K562 (cell line): Measurements from ENCODE around the gene RUNX1. TPM values are rescaled to one million over a fixed set of nuclear protein-coding genes. Genes with fewer than 3 reads are reported as not detected.

ENCODE experiments used
- ARNT ChIP-seq, 2 experiments: fragments of 450-650 bp; IDR thresholded peaks; 2 replicates each; pipeline ENCODE4 v1.6.1; 2016; ENCODE audit warnings: mild to moderate bottlenecking in 1 of 2
- EGR1 ChIP-seq: fragments of 450-650 bp; conservative IDR thresholded peaks from 2 replicates; pipeline ENCODE4 v1.6.1; 2017; ENCODE audit warnings: mild to moderate bottlenecking
- ELF2 ChIP-seq: fragments of 250-450 bp; sonication (Bioruptor Pico); IDR thresholded peaks from 2 replicates; pipeline ENCODE4 v1.5.0; 2021; ENCODE audit warnings: mild to moderate bottlenecking
- ERF ChIP-seq: fragments of 450-650 bp; formaldehyde crosslinking; IDR thresholded peaks from 2 replicates; pipeline ENCODE4 v1.4.0; 2020; ENCODE audit warnings: mild to moderate bottlenecking, mixed read lengths
- GATA2 ChIP-seq: sonication (generic); formaldehyde crosslinking; IDR thresholded peaks from 2 replicates; pipeline ENCODE4 v1.4.0; 2020; ENCODE audit warnings: mild to moderate bottlenecking, missing genetic modification reagents
- HNRNPUL1 ChIP-seq: fragments of 200-400 bp; formaldehyde crosslinking; IDR thresholded peaks from 2 replicates; pipeline ENCODE4 v1.6.1; 2017; ENCODE audit warnings: low read length
- MTA2 ChIP-seq: fragments of 450-650 bp; IDR thresholded peaks from 2 replicates; pipeline ENCODE4 v1.6.1; 2016; ENCODE audit warnings: low read depth
- MTA3 ChIP-seq: fragments of 450-650 bp; formaldehyde crosslinking; IDR thresholded peaks from 2 replicates; pipeline ENCODE4 v1.6.1; 2017; ENCODE audit warnings: mild to moderate bottlenecking, borderline replicate concordance
- NFE2L1 ChIP-seq: fragments of 450-650 bp; IDR thresholded peaks from 2 replicates; pipeline ENCODE4 v1.6.1; 2016; ENCODE audit warnings: missing genetic modification characterization, low read depth, mild to moderate bottlenecking, missing compliant biosample characterization, moderate library complexity, borderline replicate concordance
- PATZ1 ChIP-seq: fragments of 250-450 bp; sonication (Bioruptor Pico); IDR thresholded peaks from 2 replicates; pipeline ENCODE4 v1.5.0; 2020; ENCODE audit warnings: mild to moderate bottlenecking, borderline replicate concordance
- SMC3 ChIP-seq: conservative IDR thresholded peaks from 2 replicates; pipeline ENCODE4 v1.6.1; 2011; ENCODE audit warnings: low read depth, low read length, improper control_type of control experiment; ENCODE audit not compliant: insufficient read depth
- TAF15 ChIP-seq: fragments of 200-400 bp; formaldehyde crosslinking; IDR thresholded peaks from 2 replicates; pipeline ENCODE4 v1.6.1; 2017; ENCODE audit warnings: mild to moderate bottlenecking, low read depth, low read length, moderate library complexity
- TOE1 ChIP-seq, 2 experiments: fragments of 450-650 bp in 1 of 2; sonication (generic) in 1 of 2; formaldehyde crosslinking in 1 of 2; IDR thresholded peaks; 2 replicates each; pipeline versions ENCODE4 v1.7.1 to v1.8.0; 2016 to 2022; ENCODE audit warnings: borderline replicate concordance in 2 of 2, mild to moderate bottlenecking in 2 of 2, antibody characterized with exemption in 1 of 2, inconsistent platforms in 1 of 2, low read depth in 1 of 2, missing genetic modification reagents in 1 of 2, moderate library complexity in 1 of 2
- ZBTB34 ChIP-seq: fragments of 250-450 bp; sonication (Bioruptor Pico); IDR thresholded peaks from 2 replicates; pipeline ENCODE4 v1.8.0; 2021; ENCODE audit warnings: mild to moderate bottlenecking, moderate library complexity
- ZFPM2 ChIP-seq: fragments of 250-450 bp; sonication (Bioruptor Pico); IDR thresholded peaks from 2 replicates; pipeline ENCODE4 v1.5.1; 2022; ENCODE audit warnings: mild to moderate bottlenecking
- ZHX1 ChIP-seq: fragments of 150-350 bp; conservative IDR thresholded peaks from 2 replicates; pipeline ENCODE4 v1.6.1; 2014; ENCODE audit warnings: low read length
- ZNF445 ChIP-seq: fragments of 250-450 bp; sonication (Bioruptor Pico); IDR thresholded peaks from 2 replicates; pipeline ENCODE4 v1.4.0; 2020; ENCODE audit warnings: low read depth, mild to moderate bottlenecking, moderate library complexity
- ZNF561 ChIP-seq: fragments of 450-650 bp; formaldehyde crosslinking; conservative IDR thresholded peaks from 2 replicates; pipeline ENCODE4 v1.4.0; 2020; ENCODE audit warnings: mild to moderate bottlenecking, moderate library complexity
- polyA plus RNA-seq, 8 experiments: library from polyadenylated mRNA; depleted of rRNA in 4 of 8; stranded (reverse) in 5 of 8; unstranded in 3 of 8; fragments of >200 nt; fragmentation: Nextera tagmentation in 2 of 8; fragmentation: Illumina TruSeq in 1 of 8; extraction: Ambion mirVana in 2 of 8; extraction: Trizol in 1 of 8; gene quantifications; 2 replicates each; pipeline versions ENCODE4 v1.2.1 to v1.2.3, GENCODE V29; 2011 to 2014; ENCODE audit warnings: inconsistent platforms in 1 of 8, missing spikeins in 1 of 8
- total RNA-seq, 7 experiments: library from RNA; depleted of rRNA in 6 of 7; stranded (reverse); fragments of >200 nt in 6 of 7; fragmentation: Illumina TruSeq in 2 of 7; extraction: Trizol in 2 of 7; gene quantifications; 2 replicates each; pipeline versions ENCODE4 v1.2.1 to v1.2.3, GENCODE V29; 2011 to 2021; ENCODE audit warnings: low replicate concordance in 1 of 7
- TF ChIP-seq, protein P1 (sequence below): sonication (generic); formaldehyde crosslinking; IDR thresholded peaks from 2 replicates; pipeline ENCODE4 v1.8.0; 2022; ENCODE audit warnings: mild to moderate bottlenecking, missing genetic modification reagents
- TF ChIP-seq, protein P2 (sequence below): sonication (generic); formaldehyde crosslinking; IDR thresholded peaks from 2 replicates; pipeline ENCODE4 v1.5.0; 2020; ENCODE audit warnings: missing genetic modification reagents

The RUNX1 gene
- total and polyA plus RNA-seq, 9 of the 15 experiments (the other 6 are each of a cell fraction or from before 2014, with no cell fraction given) = 2.2 to 68.6 (median 17.8) TPM

DNA sequence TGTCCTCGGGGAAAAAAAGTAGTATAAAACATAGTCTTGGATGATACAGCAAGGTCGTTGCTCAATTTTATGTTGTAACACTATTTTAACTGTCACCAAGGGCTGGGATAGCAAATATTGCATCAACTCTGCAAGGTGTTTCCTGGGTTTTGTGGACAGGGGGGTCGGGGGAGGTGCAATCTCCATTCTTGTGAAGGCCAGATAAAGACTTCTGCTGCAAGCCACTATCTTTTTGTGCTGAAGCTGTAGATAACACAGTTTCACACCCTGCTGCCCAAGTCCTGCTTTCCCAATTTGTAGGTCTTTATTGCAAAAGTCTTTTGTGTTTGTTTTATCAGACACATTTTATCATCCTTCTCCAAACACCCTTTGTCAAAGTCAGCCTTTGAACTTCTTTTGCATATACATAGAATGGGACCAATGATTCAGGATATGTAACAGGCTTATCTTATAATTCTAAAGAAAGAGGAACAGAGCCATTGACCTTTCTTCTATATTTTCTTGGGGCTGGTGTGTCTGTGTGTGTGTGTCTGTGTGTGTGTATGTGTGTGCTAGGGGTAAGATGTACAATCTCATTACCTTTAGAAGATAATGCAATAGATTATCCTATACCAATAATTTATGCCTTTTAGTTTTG, 140.6 kb downstream of the RUNX1 start (continued):
- TF ChIP-seq ZBTB34 (no peak), MTA2 (peak; percentile 99), SMC3 (no peak), ARNT (IDR thresholded peaks at IDR 0.05) (peak; percentile 98 to 99), TAF15 (no peak), NFE2L1 (tag) (no peak), ZNF561 (no peak), PATZ1 (0 out of 2 replicates have a peak, but pooled peaks have one; percentile 61), ELF2 (CRISPR knock-in tag) (no peak), ZFPM2 (CRISPR knock-in tag) (no peak), ERF (CRISPR knock-in tag) (peak; percentile 84), EGR1 (peak; percentile 66), MTA3 (peak; percentile 95), TOE1 (IDR thresholded peaks at IDR 0.05; ENCODE audit: borderline replicate concordance) (peak; percentile 78; the same call in 1 of the 2 replicates), TOE1 (CRISPR knock-in tag; IDR thresholded peaks at IDR 0.05; ENCODE audit: borderline replicate concordance, low read depth) (no peak), HNRNPUL1 (no peak), GATA2 (peak; percentile 99), ZHX1 (no peak), ZNF445 (CRISPR knock-in tag) (no peak)
- TF ChIP-seq, protein P1, sequence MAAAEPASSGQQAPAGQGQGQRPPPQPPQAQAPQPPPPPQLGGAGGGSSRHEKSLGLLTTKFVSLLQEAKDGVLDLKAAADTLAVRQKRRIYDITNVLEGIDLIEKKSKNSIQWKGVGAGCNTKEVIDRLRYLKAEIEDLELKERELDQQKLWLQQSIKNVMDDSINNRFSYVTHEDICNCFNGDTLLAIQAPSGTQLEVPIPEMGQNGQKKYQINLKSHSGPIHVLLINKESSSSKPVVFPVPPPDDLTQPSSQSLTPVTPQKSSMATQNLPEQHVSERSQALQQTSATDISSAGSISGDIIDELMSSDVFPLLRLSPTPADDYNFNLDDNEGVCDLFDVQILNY (CRISPR knock-in tag) = 0 out of 2 replicates have a peak, but pooled peaks have one; percentile 52
- TF ChIP-seq, protein P2, sequence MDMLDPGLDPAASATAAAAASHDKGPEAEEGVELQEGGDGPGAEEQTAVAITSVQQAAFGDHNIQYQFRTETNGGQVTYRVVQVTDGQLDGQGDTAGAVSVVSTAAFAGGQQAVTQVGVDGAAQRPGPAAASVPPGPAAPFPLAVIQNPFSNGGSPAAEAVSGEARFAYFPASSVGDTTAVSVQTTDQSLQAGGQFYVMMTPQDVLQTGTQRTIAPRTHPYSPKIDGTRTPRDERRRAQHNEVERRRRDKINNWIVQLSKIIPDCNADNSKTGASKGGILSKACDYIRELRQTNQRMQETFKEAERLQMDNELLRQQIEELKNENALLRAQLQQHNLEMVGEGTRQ = no peak
